Non-pigmented ciliary epithelial cell (primary cell): Measurements from ENCODE around the gene MBD4.

Source experiments
- DNase-seq: peaks from one replicate; pipeline ENCODE4 v3.0.0-alpha.2; 2010; ENCODE audit warnings: low read depth

The MBD4 gene

DNA sequence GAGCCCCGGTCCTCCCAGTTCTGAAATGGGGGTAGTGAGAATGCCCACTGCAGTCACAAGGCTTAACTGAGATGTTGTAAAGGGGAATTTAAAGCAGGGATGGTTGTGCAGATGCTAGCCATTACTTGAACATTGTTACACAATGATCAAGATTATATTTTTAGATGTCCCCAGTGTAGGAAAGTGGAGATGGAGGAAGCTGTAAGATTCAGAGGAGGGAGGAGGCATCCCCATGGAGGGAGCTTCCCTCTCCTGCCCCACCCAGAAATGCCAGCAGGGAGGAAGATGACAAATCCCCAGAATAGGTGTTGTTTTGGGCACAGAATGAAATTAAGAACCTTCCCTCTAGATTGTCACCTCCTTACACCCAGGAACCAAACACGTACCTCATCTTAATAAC, 57.4 kb downstream of the MBD4 start:
- no peak for DNase-seq
